Lower leg skin (tissue), 4 donors: ENCODE measurements around the gene PPARA. TPM values are rescaled to one million over a fixed set of nuclear protein-coding genes. Genes with fewer than 3 reads are reported as not detected.
A peak's percentile ranks its signal among the peaks of the same experiment; 100 is the strongest.
"Not testable (repeated sequence)": the region's sequence is repeated elsewhere in the genome, so short reads cannot be mapped to it uniquely, and the experiment has no call there.

Experiments used
- DNase-seq, 2 donors: peaks; one replicate each; pipeline ENCODE4 v3.0.0-alpha.2; 2019; ENCODE audit warnings: low spot score in 2 of 2
- H3K4me3 ChIP-seq: fragments of 200-600 bp; sonication (generic); 2 replicates; pipeline ENCODE4 v1.5.1; 2017; ENCODE audit warnings: mild to moderate bottlenecking, low read depth; ENCODE audit not compliant: poor library complexity, severe bottlenecking
- POLR2A ChIP-seq, 2 donors: fragments of 450-650 bp; IDR thresholded peaks; one replicate each; pipeline ENCODE4 v1.6.1; 2016 to 2017; ENCODE audit warnings: antibody characterized with exemption in 2 of 2, mild to moderate bottlenecking in 1 of 2, moderate library complexity in 1 of 2
- WGBS, 2 donors: methylation state at CpG; one replicate each; pipeline ENCODE4 v1.1.5; 2018; 5-methylcytosine and 5-hydroxymethylcytosine counted together
- intact Hi-C: fragments of 100-400 bp; cut with DNase I; formaldehyde crosslinking; loops from one replicate; pipeline ENCODE4 v1.15.0; 2023; ENCODE audit warnings: low total_unique reads
- total RNA-seq, 4 donors: library from RNA; depleted of rRNA; stranded (reverse); fragments of >200 nt; gene quantifications; one replicate each; pipeline ENCODE4 v1.1.0, GENCODE V29; 2016
- TF ChIP-seq, protein P1 (sequence below), 3 donors: fragments of 450-650 bp; IDR thresholded peaks; one replicate each; pipeline ENCODE4 v1.5.1; 2016; ENCODE audit warnings: antibody characterized with exemption in 3 of 3, mild to moderate bottlenecking in 3 of 3, moderate library complexity in 2 of 3

The PPARA gene
- total RNA-seq, 4 donors from 2014 or later, result 27.8 to 58.1 (median 37.8) TPM

DNA sequence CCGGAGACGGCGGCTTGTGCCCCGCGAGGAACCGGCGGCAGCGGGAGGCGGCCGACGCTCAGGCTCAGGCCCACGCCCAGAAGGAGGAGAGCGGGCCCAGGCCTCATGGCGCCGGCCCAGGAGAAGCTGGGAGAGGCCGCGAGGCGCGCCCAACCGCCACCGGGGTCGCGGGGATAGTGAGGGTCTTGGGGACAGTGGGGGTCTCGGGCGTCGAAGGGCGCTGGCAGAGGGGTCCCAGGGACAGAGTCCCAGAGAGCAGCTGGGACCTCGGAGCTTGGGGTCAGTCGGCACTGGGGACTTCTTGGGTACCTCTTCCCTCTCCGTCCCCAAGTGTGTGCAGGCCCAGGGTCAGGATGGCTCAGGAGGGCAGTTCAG, 112.9 kb downstream of the PPARA start, which contains the start of gene PKDREJ:
Gene PKDREJ (minus strand): TSS at position 128 of the 375 bp plus-strand sequence. CDS start 21 bp downstream, at position 107.
- no peak for DNase-seq
- H3K4me3 ChIP-seq, result no peak within 1 kb of the TSS
- TF ChIP-seq, protein P1, sequence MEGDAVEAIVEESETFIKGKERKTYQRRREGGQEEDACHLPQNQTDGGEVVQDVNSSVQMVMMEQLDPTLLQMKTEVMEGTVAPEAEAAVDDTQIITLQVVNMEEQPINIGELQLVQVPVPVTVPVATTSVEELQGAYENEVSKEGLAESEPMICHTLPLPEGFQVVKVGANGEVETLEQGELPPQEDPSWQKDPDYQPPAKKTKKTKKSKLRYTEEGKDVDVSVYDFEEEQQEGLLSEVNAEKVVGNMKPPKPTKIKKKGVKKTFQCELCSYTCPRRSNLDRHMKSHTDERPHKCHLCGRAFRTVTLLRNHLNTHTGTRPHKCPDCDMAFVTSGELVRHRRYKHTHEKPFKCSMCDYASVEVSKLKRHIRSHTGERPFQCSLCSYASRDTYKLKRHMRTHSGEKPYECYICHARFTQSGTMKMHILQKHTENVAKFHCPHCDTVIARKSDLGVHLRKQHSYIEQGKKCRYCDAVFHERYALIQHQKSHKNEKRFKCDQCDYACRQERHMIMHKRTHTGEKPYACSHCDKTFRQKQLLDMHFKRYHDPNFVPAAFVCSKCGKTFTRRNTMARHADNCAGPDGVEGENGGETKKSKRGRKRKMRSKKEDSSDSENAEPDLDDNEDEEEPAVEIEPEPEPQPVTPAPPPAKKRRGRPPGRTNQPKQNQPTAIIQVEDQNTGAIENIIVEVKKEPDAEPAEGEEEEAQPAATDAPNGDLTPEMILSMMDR (IDR thresholded peaks at IDR 0.05), result no peak
- no peak for TF ChIP-seq POLR2A (IDR thresholded peaks at IDR 0.05)
- intact Hi-C loops, result no loop called here
- 52 to 82% methylated on average over 7 to 22 of the region's 30 CpGs for WGBS, 2 donors

DNA sequence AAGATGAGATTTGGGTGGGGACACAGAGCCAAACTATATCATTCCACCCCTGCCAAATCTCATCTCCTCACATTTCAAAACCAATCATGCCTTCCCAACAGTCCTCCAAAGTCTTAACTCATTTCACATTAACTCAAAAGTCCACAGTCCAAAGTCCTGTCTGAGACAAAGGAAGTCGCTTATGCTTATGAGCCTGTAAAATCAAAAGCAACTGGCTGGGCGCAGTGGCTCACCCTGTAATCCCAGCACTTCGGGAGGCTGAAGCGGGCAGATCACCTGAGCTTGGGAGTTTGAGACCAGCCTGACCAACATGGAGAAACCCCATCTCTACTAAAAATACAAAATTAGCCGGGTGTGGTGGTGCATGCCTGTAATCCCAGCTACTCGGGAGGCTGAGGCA, 114.2 kb downstream of the PPARA start:
- 99 to 100% methylated on average over 6 of the region's 6 CpGs for WGBS, 2 donors

DNA sequence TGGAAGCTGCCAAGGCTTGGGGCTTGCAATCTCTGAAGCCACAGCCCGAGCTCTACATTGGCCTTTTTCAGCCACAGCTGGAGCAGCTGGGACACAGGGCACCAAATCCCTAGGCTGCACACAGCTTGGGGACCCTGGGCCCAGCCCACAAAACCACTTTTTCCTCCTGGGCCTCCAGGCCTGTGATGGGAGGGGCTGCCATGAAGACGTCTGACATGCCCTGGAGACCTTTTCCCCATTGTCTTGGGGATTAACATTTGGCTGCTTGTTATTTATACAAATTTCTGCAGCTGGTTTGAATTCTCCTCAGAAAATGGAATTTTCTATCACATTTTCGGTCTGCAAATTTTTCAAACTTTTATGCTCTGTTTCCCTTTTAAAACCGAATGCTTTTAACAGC, 115.3 kb downstream of the PPARA start:
- 69 to 85% methylated on average over 3 to 4 of the region's 4 CpGs for WGBS, 2 donors
- H3K4me3 ChIP-seq, intact Hi-C loops, DNase-seq: not testable (repeated sequence)

More for the DNA sequence above, 114.2 kb downstream of the PPARA start:
- DNase-seq, result peak in 1 of 2 donors; percentile 53
- H3K4me3 ChIP-seq, intact Hi-C loops: not testable (repeated sequence)

DNA sequence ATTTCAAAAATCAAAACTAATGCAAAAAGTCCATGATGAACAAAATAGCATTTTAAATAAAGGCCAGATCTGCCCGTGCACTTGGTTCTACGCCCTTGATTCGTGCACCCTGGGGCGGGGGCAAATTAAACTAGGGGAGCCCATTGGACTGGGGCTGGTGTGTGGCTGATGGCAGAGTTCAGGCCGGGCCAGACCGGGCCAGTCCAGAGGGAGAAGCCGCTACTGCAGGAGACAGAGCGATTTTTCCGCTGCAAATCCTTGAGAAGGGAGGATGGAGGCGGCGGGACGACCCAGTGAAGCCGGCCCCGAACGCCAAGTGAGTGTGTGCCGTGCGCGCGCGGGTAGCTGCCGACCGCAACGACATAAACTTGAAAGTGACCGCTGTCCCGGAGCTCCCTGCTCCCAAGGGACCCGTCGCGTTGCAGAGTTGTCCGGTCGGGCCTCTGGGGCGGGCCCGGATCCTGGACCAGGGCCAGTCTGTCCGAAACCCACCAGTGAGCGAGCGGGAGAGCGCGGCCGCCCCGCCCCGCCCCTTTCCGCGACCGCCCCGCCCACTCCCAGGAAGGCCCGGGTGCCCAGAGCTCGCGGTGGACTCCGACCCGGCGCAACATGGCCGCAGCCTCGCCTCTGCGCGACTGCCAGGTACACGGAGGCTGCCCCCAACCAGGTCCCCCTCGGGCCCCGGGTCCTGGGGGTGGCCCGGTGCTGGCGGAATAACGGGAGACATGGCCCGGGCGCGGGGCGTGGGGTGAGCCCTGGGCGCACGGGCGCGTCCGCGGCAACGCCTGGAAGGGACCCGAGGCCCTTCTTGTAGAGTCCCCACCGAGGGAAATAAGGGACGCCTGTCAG, 117.3 kb downstream of the PPARA start, which contains the start of gene TTC38:
Gene TTC38 (plus strand): TSS at position 578 of the 849 bp plus-strand sequence. CDS start 32 bp downstream, at position 610.
- TF ChIP-seq, protein P1 (IDR thresholded peaks at IDR 0.05), result no peak
- TF ChIP-seq POLR2A (IDR thresholded peaks at IDR 0.05), result no peak
- 1% methylated on average over 38 to 44 of the region's 74 CpGs for WGBS, 2 donors
- peak; percentile 85 to 97 for DNase-seq
- peak within 1 kb of the TSS; percentile 75 for H3K4me3 ChIP-seq
- intact Hi-C loops, result no loop called here

DNA sequence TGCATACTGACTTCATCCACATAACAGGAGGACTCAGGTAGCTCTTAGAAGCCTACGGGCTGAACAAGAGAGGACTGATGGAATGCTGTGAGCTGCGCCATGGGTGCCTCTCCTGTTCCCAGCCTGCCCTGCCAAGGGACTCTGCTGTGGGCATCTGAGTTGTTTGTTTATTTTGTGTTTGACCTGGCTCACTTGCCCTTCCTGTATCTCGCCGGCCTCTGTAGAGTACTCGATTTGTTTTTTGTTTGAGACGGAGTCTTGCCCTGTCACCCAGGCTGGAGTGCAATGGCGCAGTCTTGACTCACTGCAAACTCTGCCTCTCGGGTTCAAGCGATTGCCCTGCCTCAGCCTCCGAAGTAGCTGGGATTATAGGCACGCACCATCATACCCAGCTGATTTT, 119.2 kb downstream of the PPARA start:
- WGBS, 2 donors, result 90 to 94% methylated on average over 11 of the region's 11 CpGs
- TF ChIP-seq POLR2A (IDR thresholded peaks at IDR 0.05), result no peak
- TF ChIP-seq, protein P1 (IDR thresholded peaks at IDR 0.05), result no peak
- intact Hi-C loops, result no loop called here
- H3K4me3 ChIP-seq, result no peak overlapping the region
- no peak for DNase-seq

DNA sequence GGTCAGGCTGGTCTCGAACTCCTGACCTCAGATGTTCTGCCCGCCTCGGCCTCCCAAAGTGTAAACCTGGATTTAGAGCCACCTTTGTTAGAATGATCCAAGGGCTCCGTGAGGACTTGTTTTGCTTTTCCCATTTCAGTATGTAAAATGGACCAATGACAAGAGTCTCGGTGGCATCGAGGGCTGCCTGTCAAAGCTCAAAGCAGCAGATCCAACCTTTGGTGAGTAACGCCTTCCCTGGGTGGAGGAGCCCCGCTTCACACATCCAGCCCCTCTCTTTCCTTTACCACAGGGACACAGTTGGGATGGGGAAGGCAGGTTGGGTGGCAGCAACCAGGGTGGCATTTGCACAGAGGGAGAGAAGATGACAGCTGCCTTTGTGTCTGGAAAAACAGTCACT, 121.9 kb downstream of the PPARA start:
- H3K4me3 ChIP-seq, result no peak overlapping the region
- TF ChIP-seq POLR2A (IDR thresholded peaks at IDR 0.05), result no peak
- intact Hi-C loops, result no loop called here
- no peak for DNase-seq
- WGBS, 2 donors, result 95 to 98% methylated on average over 8 of the region's 8 CpGs

DNA sequence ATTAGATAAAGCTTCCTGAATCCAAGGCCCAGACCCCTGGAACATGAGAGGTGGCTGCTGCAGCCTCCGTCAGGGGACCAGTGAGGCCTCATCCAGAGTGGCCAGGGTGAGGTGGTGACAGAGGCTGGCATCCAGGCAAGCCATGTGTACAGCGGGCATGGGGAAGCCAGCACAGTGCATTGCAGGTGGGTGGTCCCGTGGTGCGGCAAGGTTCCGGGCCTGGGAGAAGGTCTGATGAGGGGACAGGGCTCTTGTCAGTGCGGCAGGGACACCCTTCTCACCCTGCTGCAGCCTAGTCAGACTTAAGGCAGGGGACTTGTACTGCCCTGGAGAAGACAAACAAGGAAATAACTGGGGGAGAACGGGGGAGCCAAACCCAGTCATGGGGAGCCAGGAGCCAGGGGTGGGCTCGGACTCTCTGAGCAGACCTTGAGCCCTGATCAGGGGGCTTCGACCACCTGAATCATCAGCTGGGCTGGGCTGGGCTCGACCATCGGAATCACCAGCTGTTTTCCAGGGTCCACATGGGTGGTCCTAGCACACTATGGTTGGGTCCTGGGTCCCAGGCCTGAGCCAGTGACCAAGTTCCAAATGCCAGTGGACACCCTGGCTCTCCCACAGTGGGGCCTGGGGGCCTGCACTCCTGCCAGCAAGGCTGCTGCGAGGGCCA, 122.6 kb downstream of the PPARA start:
- intact Hi-C loops, result no loop called here
- DNase-seq, result peak in 1 of 2 donors; percentile 82
- TF ChIP-seq, protein P1 (IDR thresholded peaks at IDR 0.05), result no peak
- TF ChIP-seq POLR2A (IDR thresholded peaks at IDR 0.05), result no peak
- no peak overlapping the region for H3K4me3 ChIP-seq
- WGBS, 2 donors, result 94 to 99% methylated on average over 11 to 12 of the region's 12 CpGs
